ENCODE measurements around the gene COL26A1.

Gene COL26A1

DNA sequence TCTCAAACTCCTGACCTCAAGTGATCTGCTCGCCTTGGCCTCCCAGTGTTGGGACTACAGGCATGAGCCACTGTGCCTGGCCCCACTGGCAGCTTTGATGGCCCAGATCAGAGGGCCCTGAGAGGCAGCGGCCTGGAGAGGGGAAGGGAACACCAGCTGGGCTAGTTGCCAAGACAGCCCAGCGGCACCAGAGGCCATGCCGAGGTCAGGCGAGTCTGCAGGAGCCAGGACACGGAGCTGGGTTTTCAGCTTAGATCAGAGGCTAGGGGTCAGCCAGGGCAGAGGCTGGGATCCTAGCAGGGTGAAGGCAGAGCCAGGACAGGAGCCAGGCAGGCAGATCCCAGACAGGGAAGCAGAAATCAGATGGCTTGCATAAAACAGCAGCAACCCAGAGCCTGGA lies 173.6 kb downstream of the COL26A1 start:
- Histone ChIP-seq H3K4me3 (no peak overlapping the region), H3K36me3 (no peaks in the 10 kb centered on the region), H3K27ac (no peak overlapping the region), H3K9me3 (no peaks in the 10 kb centered on the region), H3K4me1 (peaks cover 0 to 36% (median 31%) of the 10 kb centered on the region in 4 donors), H3K27me3 (peaks cover 0 to 3% of the 10 kb centered on the region in 2 donors)
- DNase-seq, result no peak
- TF ChIP-seq, protein P1, sequence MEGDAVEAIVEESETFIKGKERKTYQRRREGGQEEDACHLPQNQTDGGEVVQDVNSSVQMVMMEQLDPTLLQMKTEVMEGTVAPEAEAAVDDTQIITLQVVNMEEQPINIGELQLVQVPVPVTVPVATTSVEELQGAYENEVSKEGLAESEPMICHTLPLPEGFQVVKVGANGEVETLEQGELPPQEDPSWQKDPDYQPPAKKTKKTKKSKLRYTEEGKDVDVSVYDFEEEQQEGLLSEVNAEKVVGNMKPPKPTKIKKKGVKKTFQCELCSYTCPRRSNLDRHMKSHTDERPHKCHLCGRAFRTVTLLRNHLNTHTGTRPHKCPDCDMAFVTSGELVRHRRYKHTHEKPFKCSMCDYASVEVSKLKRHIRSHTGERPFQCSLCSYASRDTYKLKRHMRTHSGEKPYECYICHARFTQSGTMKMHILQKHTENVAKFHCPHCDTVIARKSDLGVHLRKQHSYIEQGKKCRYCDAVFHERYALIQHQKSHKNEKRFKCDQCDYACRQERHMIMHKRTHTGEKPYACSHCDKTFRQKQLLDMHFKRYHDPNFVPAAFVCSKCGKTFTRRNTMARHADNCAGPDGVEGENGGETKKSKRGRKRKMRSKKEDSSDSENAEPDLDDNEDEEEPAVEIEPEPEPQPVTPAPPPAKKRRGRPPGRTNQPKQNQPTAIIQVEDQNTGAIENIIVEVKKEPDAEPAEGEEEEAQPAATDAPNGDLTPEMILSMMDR (IDR thresholded peaks at IDR 0.05), result no peak
- intact Hi-C loops (cut with DNase I; ENCODE audit: low total_unique reads), result no loop called here

GRCh38 chr7:101536668-101537067 lies 174.0 kb downstream of the COL26A1 start:
- peaks cover 0 to 3% of the 10 kb centered on the region in 2 donors for H3K27me3 ChIP-seq
- no peaks in the 10 kb centered on the region for H3K36me3 ChIP-seq
- no peaks in the 10 kb centered on the region for H3K9me3 ChIP-seq
- no peak overlapping the region for H3K4me3 ChIP-seq
- H3K27ac ChIP-seq, result no peak overlapping the region
- TF ChIP-seq, protein P1 (IDR thresholded peaks at IDR 0.05), result no peak
- DNase-seq, result no peak
- H3K4me1 ChIP-seq, result peaks cover 0 to 36% (median 31%) of the 10 kb centered on the region in 4 donors
- intact Hi-C loops (cut with DNase I; ENCODE audit: low total_unique reads), result no loop called here

- Histone ChIP-seq H3K27me3 (peaks cover 0 to 6% of the 10 kb centered on the region in 2 donors), H3K4me3 (no peak overlapping the region), H3K36me3 (no peaks in the 10 kb centered on the region), H3K4me1 (peaks cover 0 to 36% (median 31%) of the 10 kb centered on the region in 4 donors), H3K27ac (no peak overlapping the region), H3K9me3 (no peaks in the 10 kb centered on the region)
- TF ChIP-seq, protein P1 (IDR thresholded peaks at IDR 0.05), result no peak
- no peak for DNase-seq
- intact Hi-C loops (cut with DNase I; ENCODE audit: low total_unique reads), result no loop called here
Measured at GRCh38 chr7:101537205-101537604, 174.5 kb downstream of the COL26A1 start.

DNA sequence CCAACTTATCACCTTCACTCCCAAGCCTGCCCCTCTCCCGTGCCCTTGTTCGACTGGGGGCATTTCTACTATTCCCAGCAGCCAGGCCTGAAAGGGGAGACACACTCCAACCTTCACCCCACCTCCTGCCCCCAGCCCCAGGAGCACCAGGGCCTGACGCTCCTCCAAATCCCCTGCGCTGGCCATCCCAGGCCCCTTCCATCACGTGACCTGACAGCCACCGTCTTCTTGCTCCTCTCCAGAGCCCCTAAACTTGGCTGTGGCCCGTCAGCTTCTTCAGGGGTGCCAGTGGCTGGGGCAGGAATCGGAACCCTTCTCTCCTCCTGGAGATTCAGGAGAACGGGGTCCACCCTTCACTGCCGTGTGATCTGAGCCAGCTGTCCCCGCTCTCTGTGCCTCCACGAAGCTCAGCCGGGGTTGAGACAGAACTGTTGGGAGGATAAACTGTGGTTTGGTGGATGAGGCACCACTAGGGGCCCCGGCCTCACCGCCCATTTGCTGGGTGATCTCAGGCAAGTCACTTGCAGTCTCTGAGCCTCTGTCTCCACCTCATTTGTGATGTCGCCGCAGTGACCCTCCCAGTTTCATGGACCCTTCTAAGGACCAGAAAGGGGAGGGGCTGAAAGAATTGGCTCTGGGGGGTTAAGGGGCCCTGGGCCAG lies 175.4 kb downstream of the COL26A1 start:
- Histone ChIP-seq H3K36me3 (no peaks in the 10 kb centered on the region), H3K27ac (no peak overlapping the region), H3K4me1 (peaks cover 0 to 36% (median 32%) of the 10 kb centered on the region in 4 donors), H3K9me3 (no peaks in the 10 kb centered on the region), H3K4me3 (no peak overlapping the region), H3K27me3 (peaks cover 0 to 9% of the 10 kb centered on the region in 2 donors)
- intact Hi-C loops (cut with DNase I; ENCODE audit: low total_unique reads), result no loop called here
- TF ChIP-seq, protein P1 (IDR thresholded peaks at IDR 0.05), result no peak
- DNase-seq, result no peak

DNA sequence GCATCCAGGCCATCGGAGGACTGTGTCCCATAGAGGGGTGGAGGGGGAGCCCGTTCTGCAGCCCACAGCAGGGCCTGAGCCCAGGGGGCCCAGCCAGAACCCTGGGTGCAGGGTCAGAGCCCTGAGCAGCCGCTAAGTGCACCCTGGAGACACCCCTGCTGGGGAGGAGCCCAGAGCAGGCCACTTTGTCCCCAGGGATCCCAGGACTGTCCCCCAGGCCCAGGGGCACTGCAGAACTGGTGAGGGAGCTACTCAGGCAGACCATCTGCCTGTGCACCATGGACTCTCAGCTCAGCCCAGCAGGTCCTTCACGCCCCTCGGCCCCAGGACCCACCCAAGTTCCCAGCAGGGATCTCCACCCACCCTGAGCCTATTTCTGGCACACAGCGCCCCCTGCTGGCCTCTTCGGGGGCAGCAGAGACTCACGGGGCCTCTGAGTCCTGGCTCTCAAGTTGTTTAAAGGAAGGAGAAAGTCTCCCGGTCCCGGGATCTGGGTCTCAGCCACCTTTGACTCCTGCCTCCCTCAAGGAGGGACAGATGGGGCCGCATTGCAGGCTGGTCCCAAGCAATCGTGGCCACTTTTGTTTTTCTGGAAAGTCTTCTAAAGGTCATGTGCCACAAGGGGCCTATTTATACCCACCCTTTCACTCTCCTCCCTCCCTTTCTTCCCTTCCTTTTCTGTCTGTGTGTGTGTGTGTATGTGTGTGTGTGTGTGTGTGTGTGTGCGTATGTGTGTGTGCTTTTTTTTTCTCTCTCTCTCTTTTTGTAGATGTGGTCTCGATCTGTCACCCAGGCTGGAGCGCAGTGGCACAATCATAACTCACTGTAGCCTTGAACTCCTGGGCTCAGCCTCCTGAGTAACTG lies 176.2 kb downstream of the COL26A1 start:
- Histone ChIP-seq H3K4me1 (peaks cover 0 to 36% (median 32%) of the 10 kb centered on the region in 4 donors), H3K27me3 (peaks cover 0 to 9% of the 10 kb centered on the region in 2 donors), H3K9me3 (no peaks in the 10 kb centered on the region), H3K27ac (no peak overlapping the region), H3K4me3 (no peak overlapping the region), H3K36me3 (no peaks in the 10 kb centered on the region)
- intact Hi-C loops (cut with DNase I; ENCODE audit: low total_unique reads), result no loop called here
- TF ChIP-seq, protein P1 (IDR thresholded peaks at IDR 0.05), result peak; percentile 71 to 82
- peak; percentile 40 to 73 for DNase-seq
